Gastroesophageal sphincter (tissue), 3 donors: Measurements from ENCODE around the gene TANK.

Source experiments
- CTCF ChIP-seq, 4 experiments: fragments of 200-600 bp in 2 of 4; fragments of 450-650 bp in 2 of 4; sonication (generic) in 1 of 4; IDR thresholded peaks; one replicate each; pipeline ENCODE4 v1.5.1; 2017 to 2019; ENCODE audit warnings: antibody characterized with exemption in 4 of 4, mild to moderate bottlenecking in 2 of 4, moderate library complexity in 2 of 4
- POLR2A ChIP-seq, 2 donors: fragments of 450-650 bp; IDR thresholded peaks; one replicate each; pipeline ENCODE4 v1.6.1; 2017; ENCODE audit warnings: antibody characterized with exemption in 2 of 2, mild to moderate bottlenecking in 2 of 2, moderate library complexity in 1 of 2

GRCh38 chr2:161233858-161234431 lies 73.7 kb downstream of the TANK start:
- TF ChIP-seq CTCF (IDR thresholded peaks at IDR 0.05) (no peak), POLR2A (IDR thresholded peaks at IDR 0.05) (no peak)
